Measurements from ENCODE around the gene USP47.

Gene USP47

GRCh38 chr11:11850668-11851067 lies 8.9 kb downstream of the USP47 start:
- WGBS, 2 donors (ENCODE audit: extremely low coverage in 2 of 2, insufficient read length in 2 of 2, insufficient replicate concordance in 1 of 2), result no CpG with 5 or more reads among the region's 3 CpGs

DNA sequence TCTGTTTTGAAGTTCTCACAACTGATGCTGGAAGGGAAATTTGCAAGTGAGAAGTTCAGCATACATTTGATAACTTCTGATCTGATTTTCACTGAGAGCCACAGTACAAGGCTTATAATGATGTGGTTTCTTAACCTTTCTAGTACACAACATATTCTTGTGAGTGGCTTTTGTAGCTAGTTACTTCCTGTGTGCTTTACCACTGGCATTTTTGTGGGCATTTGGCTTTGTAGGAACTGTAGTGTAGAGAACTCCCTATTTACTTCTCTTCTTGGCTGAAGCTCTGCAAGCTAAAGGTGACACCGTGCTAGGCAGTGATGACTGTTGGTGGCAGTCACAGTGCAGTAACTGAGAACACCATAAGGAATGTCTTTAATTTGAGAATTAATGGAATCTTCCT lies 14.9 kb downstream of the USP47 start:
- Histone ChIP-seq H3K27me3 (ENCODE audit: control insufficient read depth in 3 of 3, insufficient read depth in 3 of 3, low read depth in 1 of 3, low read length in 3 of 3) (no peaks in the 10 kb centered on the region), H2AFZ (ENCODE audit: low read length) (no peak overlapping the region), H3K79me1 (ENCODE audit: low read depth, low read length) (no peaks in the 10 kb centered on the region), H3K18ac (ENCODE audit: low read length) (no peak overlapping the region), H2BK15ac (ENCODE audit: low read length) (no peak overlapping the region), H3K4ac (ENCODE audit: low read length) (no peak overlapping the region), H3K23ac (ENCODE audit: low read depth, low read length, poor library complexity) (no peak overlapping the region), H2BK120ac (ENCODE audit: low read depth, low read length) (no peak overlapping the region), H3K4me3 (ENCODE audit: low read length in 2 of 2) (no peak overlapping the region), H4K91ac (ENCODE audit: low read depth, low read length, poor library complexity) (no peak overlapping the region), H2AK5ac (ENCODE audit: low read depth, low read length) (no peak overlapping the region), H3K14ac (ENCODE audit: low read length) (no peak overlapping the region), H2BK5ac (ENCODE audit: low read length) (no peak overlapping the region), H3K27ac (replicated peaks; ENCODE audit: low read length) (no peak overlapping the region), H3K9ac (ENCODE audit: low read depth, low read length, poor library complexity) (no peak overlapping the region), H3K36me3 (replicated peaks in 1 of 2; ENCODE audit: control insufficient read depth in 2 of 2, insufficient read depth in 2 of 2, low read length in 2 of 2) (peaks cover 0 to 4% of the 10 kb centered on the region in 2 donors), H4K8ac (ENCODE audit: low read depth, low read length) (no peak overlapping the region), H3K4me1 (ENCODE audit: control insufficient read depth in 2 of 2, insufficient read depth in 1 of 2, low read depth in 1 of 2, low read length in 2 of 2) (no peaks in the 10 kb centered on the region), H2BK12ac (ENCODE audit: low read length) (no peak overlapping the region), H3K4me2 (ENCODE audit: insufficient read depth, low read length, poor library complexity, severe bottlenecking) (no peak overlapping the region), H3K9me3 (replicated peaks in 1 of 2; ENCODE audit: control insufficient read depth in 2 of 2, insufficient read depth in 1 of 2, low read depth in 1 of 2, low read length in 2 of 2) (peaks cover 0 to 11% of the 10 kb centered on the region in 2 donors)
- no CpG with 5 or more reads among the region's 1 CpG for WGBS, 2 donors (ENCODE audit: extremely low coverage in 2 of 2, insufficient read length in 2 of 2, insufficient replicate concordance in 1 of 2)
- no peak for DNase-seq (ENCODE audit: low spot score)

More at GRCh38 chr11:11850668-11851067, 8.9 kb downstream of the USP47 start:
- no peak overlapping the region for H2BK12ac ChIP-seq (ENCODE audit: low read length)
- no peak overlapping the region for H2BK120ac ChIP-seq (ENCODE audit: low read depth, low read length)
- H3K9ac ChIP-seq (ENCODE audit: low read depth, low read length, poor library complexity), result no peak overlapping the region
- no peak overlapping the region for H2AK5ac ChIP-seq (ENCODE audit: low read depth, low read length)
- H3K36me3 ChIP-seq (replicated peaks in 1 of 2; ENCODE audit: control insufficient read depth in 2 of 2, insufficient read depth in 2 of 2, low read length in 2 of 2), result peaks cover 0 to 4% of the 10 kb centered on the region in 2 donors
- no peaks in the 10 kb centered on the region for H3K27me3 ChIP-seq (ENCODE audit: control insufficient read depth in 3 of 3, insufficient read depth in 3 of 3, low read depth in 1 of 3, low read length in 3 of 3)
- H2BK15ac ChIP-seq (ENCODE audit: low read length), result no peak overlapping the region
- peaks cover 0 to 3% of the 10 kb centered on the region in 2 donors for H3K4me1 ChIP-seq (ENCODE audit: control insufficient read depth in 2 of 2, insufficient read depth in 1 of 2, low read depth in 1 of 2, low read length in 2 of 2)
- no peak overlapping the region for H3K4me2 ChIP-seq (ENCODE audit: insufficient read depth, low read length, poor library complexity, severe bottlenecking)
- DNase-seq (ENCODE audit: low spot score), result no peak
- H4K91ac ChIP-seq (ENCODE audit: low read depth, low read length, poor library complexity), result no peak overlapping the region
- no peaks in the 10 kb centered on the region for H3K79me1 ChIP-seq (ENCODE audit: low read depth, low read length)
- peaks cover 0 to 25% of the 10 kb centered on the region in 2 donors for H3K9me3 ChIP-seq (replicated peaks in 1 of 2; ENCODE audit: control insufficient read depth in 2 of 2, insufficient read depth in 1 of 2, low read depth in 1 of 2, low read length in 2 of 2)
- H4K8ac ChIP-seq (ENCODE audit: low read depth, low read length), result no peak overlapping the region
- no peak overlapping the region for H3K23ac ChIP-seq (ENCODE audit: low read depth, low read length, poor library complexity)
- H3K27ac ChIP-seq (replicated peaks; ENCODE audit: low read length), result no peak overlapping the region
- H2AFZ ChIP-seq (ENCODE audit: low read length), result no peak overlapping the region
- H2BK5ac ChIP-seq (ENCODE audit: low read length), result no peak overlapping the region
- no peak overlapping the region for H3K4me3 ChIP-seq (ENCODE audit: low read length in 2 of 2)
- H3K18ac ChIP-seq (ENCODE audit: low read length), result no peak overlapping the region
- H3K4ac ChIP-seq (ENCODE audit: low read length), result no peak overlapping the region
- no peak overlapping the region for H3K14ac ChIP-seq (ENCODE audit: low read length)

GRCh38 chr11:11857769-11858168 lies 16.0 kb downstream of the USP47 start:
- Histone ChIP-seq H2AK5ac (ENCODE audit: low read depth, low read length) (no peak overlapping the region), H2BK5ac (ENCODE audit: low read length) (no peak overlapping the region), H4K8ac (ENCODE audit: low read depth, low read length) (no peak overlapping the region), H2BK12ac (ENCODE audit: low read length) (no peak overlapping the region), H3K27me3 (ENCODE audit: control insufficient read depth in 3 of 3, insufficient read depth in 3 of 3, low read depth in 1 of 3, low read length in 3 of 3) (no peaks in the 10 kb centered on the region), H3K14ac (ENCODE audit: low read length) (no peak overlapping the region), H3K4ac (ENCODE audit: low read length) (no peak overlapping the region), H3K9me3 (replicated peaks in 1 of 2; ENCODE audit: control insufficient read depth in 2 of 2, insufficient read depth in 1 of 2, low read depth in 1 of 2, low read length in 2 of 2) (peaks cover 0 to 11% of the 10 kb centered on the region in 2 donors), H3K23ac (ENCODE audit: low read depth, low read length, poor library complexity) (no peak overlapping the region), H2BK120ac (ENCODE audit: low read depth, low read length) (no peak overlapping the region), H3K4me2 (ENCODE audit: insufficient read depth, low read length, poor library complexity, severe bottlenecking) (no peak overlapping the region), H3K9ac (ENCODE audit: low read depth, low read length, poor library complexity) (no peak overlapping the region), H3K27ac (replicated peaks; ENCODE audit: low read length) (no peak overlapping the region), H3K79me1 (ENCODE audit: low read depth, low read length) (no peaks in the 10 kb centered on the region), H3K4me3 (ENCODE audit: low read length in 2 of 2) (no peak overlapping the region), H3K18ac (ENCODE audit: low read length) (no peak overlapping the region), H3K36me3 (replicated peaks in 1 of 2; ENCODE audit: control insufficient read depth in 2 of 2, insufficient read depth in 2 of 2, low read length in 2 of 2) (peaks cover 0 to 4% of the 10 kb centered on the region in 2 donors), H4K91ac (ENCODE audit: low read depth, low read length, poor library complexity) (no peak overlapping the region), H3K4me1 (ENCODE audit: control insufficient read depth in 2 of 2, insufficient read depth in 1 of 2, low read depth in 1 of 2, low read length in 2 of 2) (no peaks in the 10 kb centered on the region), H2BK15ac (ENCODE audit: low read length) (no peak overlapping the region), H2AFZ (ENCODE audit: low read length) (no peak overlapping the region)
- DNase-seq (ENCODE audit: low spot score), result no peak
- no CpG with 5 or more reads among the region's 5 CpGs for WGBS, 2 donors (ENCODE audit: extremely low coverage in 2 of 2, insufficient read length in 2 of 2, insufficient replicate concordance in 1 of 2)

DNA sequence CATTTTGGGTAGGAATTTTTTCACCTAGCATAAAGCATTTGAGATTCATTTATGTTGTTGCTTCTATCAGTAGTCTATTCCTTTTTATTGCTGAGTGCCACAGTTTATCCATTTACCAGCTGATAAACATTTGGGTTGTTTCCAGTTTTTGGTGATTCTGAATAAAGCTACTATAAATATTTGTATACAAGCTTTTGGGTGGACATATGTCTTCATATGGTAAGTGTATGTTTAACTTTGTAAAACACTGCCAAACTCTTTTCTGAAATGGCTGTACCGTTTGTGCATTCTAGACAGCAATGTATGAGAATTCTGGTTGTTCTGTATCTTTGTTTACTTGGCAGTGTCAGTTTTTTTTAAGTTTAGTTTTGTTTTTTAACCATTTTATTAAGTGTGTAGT lies 16.9 kb downstream of the USP47 start:
- H4K91ac ChIP-seq (ENCODE audit: low read depth, low read length, poor library complexity), result no peak overlapping the region
- no peak overlapping the region for H3K4ac ChIP-seq (ENCODE audit: low read length)
- no peaks in the 10 kb centered on the region for H3K27me3 ChIP-seq (ENCODE audit: control insufficient read depth in 3 of 3, insufficient read depth in 3 of 3, low read depth in 1 of 3, low read length in 3 of 3)
- H3K14ac ChIP-seq (ENCODE audit: low read length), result no peak overlapping the region
- H2AK5ac ChIP-seq (ENCODE audit: low read depth, low read length), result no peak overlapping the region
- H3K27ac ChIP-seq (replicated peaks; ENCODE audit: low read length), result no peak overlapping the region
- no peak overlapping the region for H3K4me3 ChIP-seq (ENCODE audit: low read length in 2 of 2)
- H3K18ac ChIP-seq (ENCODE audit: low read length), result no peak overlapping the region
- no peak overlapping the region for H2BK12ac ChIP-seq (ENCODE audit: low read length)
- no peak overlapping the region for H3K9ac ChIP-seq (ENCODE audit: low read depth, low read length, poor library complexity)
- no peak overlapping the region for H2AFZ ChIP-seq (ENCODE audit: low read length)
- no peak overlapping the region for H3K23ac ChIP-seq (ENCODE audit: low read depth, low read length, poor library complexity)
- no peak overlapping the region for H2BK15ac ChIP-seq (ENCODE audit: low read length)
- H3K4me2 ChIP-seq (ENCODE audit: insufficient read depth, low read length, poor library complexity, severe bottlenecking), result no peak overlapping the region
- no CpG with 5 or more reads among the region's 1 CpG for WGBS, 2 donors (ENCODE audit: extremely low coverage in 2 of 2, insufficient read length in 2 of 2, insufficient replicate concordance in 1 of 2)
- peaks cover 0 to 4% of the 10 kb centered on the region in 2 donors for H3K36me3 ChIP-seq (replicated peaks in 1 of 2; ENCODE audit: control insufficient read depth in 2 of 2, insufficient read depth in 2 of 2, low read length in 2 of 2)
- no peaks in the 10 kb centered on the region for H3K79me1 ChIP-seq (ENCODE audit: low read depth, low read length)
- H3K9me3 ChIP-seq (replicated peaks in 1 of 2; ENCODE audit: control insufficient read depth in 2 of 2, insufficient read depth in 1 of 2, low read depth in 1 of 2, low read length in 2 of 2), result peaks cover 0 to 8% of the 10 kb centered on the region in 2 donors
- no peaks in the 10 kb centered on the region for H3K4me1 ChIP-seq (ENCODE audit: control insufficient read depth in 2 of 2, insufficient read depth in 1 of 2, low read depth in 1 of 2, low read length in 2 of 2)
- no peak overlapping the region for H2BK120ac ChIP-seq (ENCODE audit: low read depth, low read length)
- DNase-seq (ENCODE audit: low spot score), result no peak
- H4K8ac ChIP-seq (ENCODE audit: low read depth, low read length), result no peak overlapping the region
- H2BK5ac ChIP-seq (ENCODE audit: low read length), result no peak overlapping the region

Data from neuronal stem cell (in vitro differentiated cells).